ENCODE measurements around the gene PNPLA7. TPM values are rescaled to one million over a fixed set of nuclear protein-coding genes. Genes with fewer than 3 reads are reported as not detected.

The PNPLA7 gene
- total and polyA plus RNA-seq, 2 of the 4 experiments (the other 2 are of a cell fraction): under 0.01 to 0.89 TPM

DNA sequence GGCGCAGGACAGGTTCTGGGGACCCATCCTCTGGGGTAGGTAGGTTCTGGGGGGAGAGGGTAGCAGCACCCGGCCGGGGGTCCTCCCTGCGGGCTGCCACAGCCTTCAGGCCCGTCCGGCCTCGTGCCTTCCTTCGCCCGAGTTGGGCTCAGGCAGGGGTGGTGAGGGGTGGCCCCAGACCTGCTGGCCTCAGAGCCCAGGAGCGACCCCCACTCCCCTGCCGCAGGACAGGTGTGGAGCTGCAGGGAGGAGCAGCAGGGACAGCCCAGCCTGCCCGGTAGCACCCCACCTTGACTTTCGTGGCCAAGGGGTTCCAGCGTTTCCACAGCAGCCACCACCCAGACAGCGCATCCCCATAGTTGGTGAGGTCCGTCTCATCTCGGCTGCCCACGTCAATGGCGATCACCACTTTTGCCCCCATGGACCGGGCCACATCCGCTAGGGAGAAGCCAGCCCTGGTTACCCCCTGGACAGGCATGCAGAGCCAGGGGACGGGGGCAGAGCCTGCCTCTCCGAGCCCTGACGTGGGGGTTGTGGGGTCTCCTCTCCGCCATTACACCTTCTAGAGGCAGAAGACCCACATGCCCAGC, 87.7 kb downstream of the PNPLA7 start:
- dilution Hi-C loops (cut with HindIII; ENCODE audit: low sequenced_read_pairs, unreplicated experiment) (no loop called here), in situ Hi-C loops (cut with MboI; ENCODE audit: low sequenced_read_pairs) (no loop called here), intact Hi-C loops (cut with micrococcal nuclease) (no loop called here)
- DNase-seq (no peak), ATAC-seq (ENCODE audit: low read depth) (no peak)
- no peak overlapping the region for H3K56ac ChIP-seq (ENCODE audit: extremely low read depth, insufficient read depth, low read length)
- no peak overlapping the region for H2BK20ac ChIP-seq (ENCODE audit: low read depth, low read length)
- no peak overlapping the region for H3K4ac ChIP-seq (ENCODE audit: low read depth, low read length)
- H3K4me3 ChIP-seq (ENCODE audit: insufficient read depth, low read depth, low read length): no peak overlapping the region
- no peak overlapping the region for H3K23ac ChIP-seq (ENCODE audit: low read depth, low read length)
- peaks cover 2% of the 10 kb centered on the region; the same call in 1 of the 2 replicates for H3K27me3 ChIP-seq (ENCODE audit: control insufficient read depth, insufficient read depth, low read length)
- no peak overlapping the region for H2AFZ ChIP-seq (replicated peaks; ENCODE audit: low read length, poor library complexity)
- H2BK120ac ChIP-seq (ENCODE audit: low read depth, low read length): no peak overlapping the region
- H3K4me2 ChIP-seq (ENCODE audit: low read depth, low read length): no peak overlapping the region
- ChIA-PET CTCF (no interaction called here), POLR2A (ENCODE audit: unreplicated experiment) (no interaction called here)
- no peak overlapping the region for H4K8ac ChIP-seq (ENCODE audit: low read depth in 2 of 2, low read length in 2 of 2)
- peaks cover 10% of the 10 kb centered on the region for H3K4me1 ChIP-seq (ENCODE audit: control insufficient read depth, insufficient read depth, low read length)
- H3K18ac ChIP-seq (ENCODE audit: low read depth, low read length): no peak overlapping the region
- no peak for TF ChIP-seq BHLHE40 (IDR thresholded peaks at IDR 0.05; ENCODE audit: low read depth, low read length)
- TF ChIP-seq FOS (IDR thresholded peaks at IDR 0.05; ENCODE audit: low read depth, low read length): no peak
- no peak for TF ChIP-seq POLR2A (IDR thresholded peaks at IDR 0.05; ENCODE audit: low read depth, low read length)
- no peak for TF ChIP-seq RAD21 (IDR thresholded peaks at IDR 0.05; ENCODE audit: low read length)
- no peak for TF ChIP-seq SMC3 (IDR thresholded peaks at IDR 0.05; ENCODE audit: low read depth, low read length)
- TF ChIP-seq CHD1 (IDR thresholded peaks at IDR 0.05; ENCODE audit: low read depth, low read length): no peak
- TF ChIP-seq, protein P1, sequence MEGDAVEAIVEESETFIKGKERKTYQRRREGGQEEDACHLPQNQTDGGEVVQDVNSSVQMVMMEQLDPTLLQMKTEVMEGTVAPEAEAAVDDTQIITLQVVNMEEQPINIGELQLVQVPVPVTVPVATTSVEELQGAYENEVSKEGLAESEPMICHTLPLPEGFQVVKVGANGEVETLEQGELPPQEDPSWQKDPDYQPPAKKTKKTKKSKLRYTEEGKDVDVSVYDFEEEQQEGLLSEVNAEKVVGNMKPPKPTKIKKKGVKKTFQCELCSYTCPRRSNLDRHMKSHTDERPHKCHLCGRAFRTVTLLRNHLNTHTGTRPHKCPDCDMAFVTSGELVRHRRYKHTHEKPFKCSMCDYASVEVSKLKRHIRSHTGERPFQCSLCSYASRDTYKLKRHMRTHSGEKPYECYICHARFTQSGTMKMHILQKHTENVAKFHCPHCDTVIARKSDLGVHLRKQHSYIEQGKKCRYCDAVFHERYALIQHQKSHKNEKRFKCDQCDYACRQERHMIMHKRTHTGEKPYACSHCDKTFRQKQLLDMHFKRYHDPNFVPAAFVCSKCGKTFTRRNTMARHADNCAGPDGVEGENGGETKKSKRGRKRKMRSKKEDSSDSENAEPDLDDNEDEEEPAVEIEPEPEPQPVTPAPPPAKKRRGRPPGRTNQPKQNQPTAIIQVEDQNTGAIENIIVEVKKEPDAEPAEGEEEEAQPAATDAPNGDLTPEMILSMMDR (conservative IDR thresholded peaks at IDR 0.05; ENCODE audit: low read depth, low read length): no peak
- H3K36me3 ChIP-seq (ENCODE audit: control insufficient read depth, insufficient read depth, low read length): no peaks in the 10 kb centered on the region; the same call in 1 of the 2 replicates
- H3K9me1 ChIP-seq (ENCODE audit: insufficient read depth, low read length): no peaks in the 10 kb centered on the region
- H2AK5ac ChIP-seq (ENCODE audit: low read depth, low read length): no peak overlapping the region
- H3K14ac ChIP-seq (replicated peaks; ENCODE audit: low read depth, low read length): no peak overlapping the region
- H4K20me1 ChIP-seq (ENCODE audit: insufficient read depth, low read length): peaks cover 9% of the 10 kb centered on the region; the same call in 1 of the 2 replicates
- no peak overlapping the region for H2BK15ac ChIP-seq (ENCODE audit: low read depth, low read length)
- 98% methylated on average over 7 of the region's 25 CpGs; no CpG with 5 or more reads in 1 of the 2 experiments for WGBS, 2 experiments (ENCODE audit: extremely low coverage in 2 of 2, insufficient read length in 1 of 2)
- H2AK9ac ChIP-seq (replicated peaks; ENCODE audit: low read depth, low read length, poor library complexity): peak overlapping the region; percentile 28
- no peak overlapping the region for H4K91ac ChIP-seq (ENCODE audit: insufficient read depth, low read depth, low read length)
- H3K27ac ChIP-seq (ENCODE audit: insufficient read depth, low read length): no peak overlapping the region
- H3K9ac ChIP-seq (ENCODE audit: low read depth, low read length): no peak overlapping the region
- H2BK5ac ChIP-seq (ENCODE audit: low read depth, low read length, poor library complexity, severe bottlenecking): no peak overlapping the region
- no peak overlapping the region for H4K5ac ChIP-seq (ENCODE audit: low read depth, low read length)
- H3K79me1 ChIP-seq (ENCODE audit: low read depth in 1 of 2, low read length in 2 of 2): peaks cover 3 to 11% of the 10 kb centered on the region in 2 experiments; a peak in 3 of 4 replicates
- BruUV-seq (replicated peaks): no TSS peak
- no peaks in the 10 kb centered on the region for H3K9me3 ChIP-seq (ENCODE audit: control insufficient read depth, insufficient read depth, low read length)

Data from IMR-90 (cell line).